ENCODE data around the gene SHISAL1. TPM values are rescaled to one million over a fixed set of nuclear protein-coding genes. Genes with fewer than 3 reads are reported as not detected.
A peak's percentile ranks its signal among the peaks of the same experiment; 100 is the strongest.

Gene SHISAL1
- total RNA-seq, 2 experiments from 2014 or later, result not detected

DNA sequence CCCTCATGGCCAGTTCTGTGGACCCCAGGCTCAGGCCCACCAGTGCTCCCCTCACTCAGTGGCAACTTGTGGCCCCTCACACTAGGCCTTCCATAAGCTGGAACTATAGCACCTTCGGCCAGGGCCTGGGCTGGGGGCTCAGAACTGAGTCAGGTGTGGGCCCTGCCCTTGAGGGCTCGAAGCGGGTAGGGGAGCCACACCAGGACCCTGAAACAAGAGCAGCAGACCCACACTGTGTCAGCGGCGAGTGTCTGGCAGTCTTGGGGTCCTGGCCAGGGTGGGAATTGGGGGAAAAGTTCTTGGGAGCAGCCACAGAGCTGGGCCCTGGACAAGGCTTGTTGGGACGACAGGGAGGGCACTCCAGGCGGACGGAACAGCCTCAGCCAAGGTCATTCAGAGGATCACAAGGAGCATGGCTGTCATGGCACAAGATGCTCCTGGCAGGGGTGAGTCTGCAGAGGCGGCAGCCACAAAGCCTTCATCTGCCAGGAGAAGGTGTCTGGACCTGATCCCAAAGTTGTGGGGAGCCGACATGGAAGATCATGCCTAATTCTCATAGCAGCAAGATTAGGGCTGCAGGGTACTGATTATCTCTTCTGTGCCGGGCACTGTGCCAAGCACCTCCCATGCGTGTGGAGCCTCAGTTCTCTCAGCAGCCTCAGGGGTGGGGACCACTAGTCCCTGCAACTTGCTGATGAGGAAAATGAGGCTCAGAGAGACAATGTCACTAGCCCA lies 50.7 kb downstream of the SHISAL1 start:
- H3K27ac Mint-ChIP-seq, result no peak overlapping the region
- ATAC-seq (ENCODE audit: poor library complexity), result no peak
- CTCF ChIA-PET, result no interaction called here

GRCh38 chr22:44261164-44261860 lies 51.4 kb downstream of the SHISAL1 start:
- no peak overlapping the region for H3K4me3 Mint-ChIP-seq
- Histone ChIP-seq H3K4me3 (ENCODE audit: low read length) (no peak overlapping the region), H3K27me3 (ENCODE audit: control insufficient read depth in 1 of 2, insufficient read depth in 2 of 2, low read length in 2 of 2) (no peaks in the 10 kb centered on the region), H3K36me3 (ENCODE audit: insufficient read depth, low read length) (no peaks in the 10 kb centered on the region), H3K4me1 (ENCODE audit: insufficient read depth, low read length) (no peaks in the 10 kb centered on the region), H3K27ac (ENCODE audit: low read depth in 1 of 2, low read length in 2 of 2) (no peak overlapping the region), H3K9me3 (ENCODE audit: control insufficient read depth in 1 of 2, insufficient read depth in 1 of 2, low read length in 2 of 2) (no peaks in the 10 kb centered on the region)
- no peak for ATAC-seq (ENCODE audit: poor library complexity)
- H3K27me3 Mint-ChIP-seq, result no peaks in the 10 kb centered on the region
- TF ChIP-seq CTCF (IDR thresholded peaks at IDR 0.05), result no peak
- no peaks in the 10 kb centered on the region for H3K4me1 Mint-ChIP-seq (ENCODE audit: low read depth)
- no peaks in the 10 kb centered on the region for H3K36me3 Mint-ChIP-seq (ENCODE audit: low read depth)
- CTCF ChIA-PET, result no interaction called here
- H3K27ac Mint-ChIP-seq, result no peak overlapping the region
- H3K9me3 Mint-ChIP-seq, result no peaks in the 10 kb centered on the region
- DNase-seq, result peak in 1 of 14 experiments; percentile 14
- intact Hi-C loops (cut with DNase I, micrococcal nuclease), result no loop called here
- POLR2A ChIA-PET, result no interaction called here

More for the DNA sequence above, 50.7 kb downstream of the SHISAL1 start:
- H3K4me3 Mint-ChIP-seq, result no peak overlapping the region
- Histone ChIP-seq H3K4me3 (ENCODE audit: low read length) (no peak overlapping the region), H3K4me1 (ENCODE audit: insufficient read depth, low read length) (no peaks in the 10 kb centered on the region), H3K27ac (ENCODE audit: low read depth in 1 of 2, low read length in 2 of 2) (no peak overlapping the region), H3K36me3 (ENCODE audit: insufficient read depth, low read length) (no peaks in the 10 kb centered on the region), H3K27me3 (ENCODE audit: control insufficient read depth in 1 of 2, insufficient read depth in 2 of 2, low read length in 2 of 2) (no peaks in the 10 kb centered on the region), H3K9me3 (ENCODE audit: control insufficient read depth in 1 of 2, insufficient read depth in 1 of 2, low read length in 2 of 2) (no peaks in the 10 kb centered on the region)
- no peaks in the 10 kb centered on the region for H3K4me1 Mint-ChIP-seq (ENCODE audit: low read depth)
- no peaks in the 10 kb centered on the region for H3K27me3 Mint-ChIP-seq
- TF ChIP-seq CTCF (IDR thresholded peaks at IDR 0.05), result no peak
- H3K9me3 Mint-ChIP-seq, result no peaks in the 10 kb centered on the region
- POLR2A ChIA-PET, result no interaction called here
- intact Hi-C loops (cut with DNase I, micrococcal nuclease), result no loop called here
- no peaks in the 10 kb centered on the region for H3K36me3 Mint-ChIP-seq (ENCODE audit: low read depth)
- peak in 1 of 14 experiments; percentile 15 for DNase-seq

DNA sequence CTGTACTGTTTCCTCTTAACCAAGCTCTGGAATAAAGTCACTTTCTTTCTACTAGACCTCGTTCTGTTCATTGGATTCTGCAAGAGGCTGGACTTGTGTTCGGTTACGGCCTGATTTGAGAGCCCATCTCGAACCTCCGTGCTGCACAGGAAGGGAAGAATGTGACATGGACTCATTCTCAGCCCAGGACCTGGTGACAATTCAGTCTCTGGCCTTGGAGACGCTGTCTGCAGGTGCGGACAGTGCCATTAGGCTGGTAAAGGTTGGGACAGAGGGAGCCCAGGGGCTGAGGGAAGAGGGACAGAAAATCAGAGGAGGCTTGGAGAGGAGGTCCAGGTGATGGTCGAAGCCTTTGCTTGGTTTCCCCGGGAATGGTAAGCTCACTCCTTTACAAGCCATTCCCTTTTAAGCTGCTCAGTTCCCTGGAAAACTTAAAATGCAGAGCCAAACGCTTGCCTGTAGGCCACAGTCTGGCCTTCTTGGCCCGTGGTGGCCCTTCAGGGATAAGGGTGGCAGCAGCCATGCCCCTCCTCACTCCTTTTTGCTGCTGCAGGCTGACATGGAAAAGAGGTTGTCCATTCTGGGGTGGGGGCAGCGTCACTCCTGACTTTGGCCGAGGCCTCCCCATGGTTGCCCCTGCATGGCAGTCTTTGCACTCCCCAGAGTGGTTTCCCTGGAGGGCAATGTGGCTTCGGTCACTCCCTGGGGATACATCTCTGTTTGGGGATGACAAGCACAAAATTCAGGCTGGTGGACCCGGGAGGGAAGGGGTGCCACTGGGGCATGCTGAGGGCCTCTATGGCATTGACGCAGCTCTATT lies 52.3 kb downstream of the SHISAL1 start:
- Mint-ChIP-seq H3K9me3 (no peaks in the 10 kb centered on the region), H3K27me3 (no peaks in the 10 kb centered on the region), H3K36me3 (ENCODE audit: low read depth) (no peaks in the 10 kb centered on the region), H3K27ac (no peak overlapping the region), H3K4me3 (no peak overlapping the region), H3K4me1 (ENCODE audit: low read depth) (no peaks in the 10 kb centered on the region)
- Histone ChIP-seq H3K4me1 (ENCODE audit: insufficient read depth, low read length) (no peaks in the 10 kb centered on the region), H3K4me3 (ENCODE audit: low read length) (no peak overlapping the region), H3K36me3 (ENCODE audit: insufficient read depth, low read length) (no peaks in the 10 kb centered on the region), H3K9me3 (ENCODE audit: control insufficient read depth in 1 of 2, insufficient read depth in 1 of 2, low read length in 2 of 2) (no peaks in the 10 kb centered on the region), H3K27ac (ENCODE audit: low read depth in 1 of 2, low read length in 2 of 2) (no peak overlapping the region), H3K27me3 (ENCODE audit: control insufficient read depth in 1 of 2, insufficient read depth in 2 of 2, low read length in 2 of 2) (no peaks in the 10 kb centered on the region)
- TF ChIP-seq CTCF (IDR thresholded peaks at IDR 0.05), result no peak
- POLR2A ChIA-PET, result no interaction called here
- DNase-seq (peak in 1 of 14 experiments; percentile 25), ATAC-seq (ENCODE audit: poor library complexity) (no peak)
- intact Hi-C loops (cut with DNase I, micrococcal nuclease), result no loop called here
- CTCF ChIA-PET, result no interaction called here
